ENCODE results near the gene BBS9.
"Not testable (repeated sequence)": the region's sequence is repeated elsewhere in the genome, so short reads cannot be mapped to it uniquely, and the experiment has no call there.

BBS9 gene

DNA sequence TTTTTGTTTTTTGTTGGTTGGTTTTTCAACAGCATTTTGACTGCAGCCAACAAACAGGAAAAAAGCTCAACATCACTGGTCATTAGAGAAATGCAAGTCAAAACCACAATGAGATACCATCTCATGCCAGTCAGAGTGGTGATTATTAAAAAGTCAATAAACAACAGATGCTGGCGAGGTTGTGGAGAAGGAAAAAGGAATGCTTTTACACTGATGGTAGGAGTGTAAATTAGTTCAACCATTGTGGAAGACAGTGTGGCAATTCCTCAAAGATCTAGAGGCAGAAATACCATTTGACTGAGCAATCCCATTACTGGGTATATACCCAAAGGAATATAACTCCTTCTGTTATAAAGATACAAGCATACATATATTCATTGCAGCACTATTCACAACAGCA is 355.1 kb downstream of the BBS9 start:
- H3K4me1 ChIP-seq (ENCODE audit: control insufficient read depth in 5 of 5, insufficient read depth in 5 of 5, low read length in 5 of 5); H3K36me3 ChIP-seq (ENCODE audit: control insufficient read depth in 5 of 5, insufficient read depth in 5 of 5, low read length in 5 of 5); H3K4me3 ChIP-seq (ENCODE audit: low read depth in 1 of 5, low read length in 5 of 5); H3K27ac ChIP-seq (ENCODE audit: low read depth, low read length); H3K9ac ChIP-seq (ENCODE audit: low read length in 5 of 5); H3K27me3 ChIP-seq (ENCODE audit: control insufficient read depth in 5 of 5, insufficient read depth in 4 of 5, low read length in 5 of 5): not testable (repeated sequence)
- peaks cover 0 to 11% (median 3%) of the 10 kb centered on the region in 5 donors for H3K9me3 ChIP-seq (ENCODE audit: control insufficient read depth in 5 of 5, low read length in 5 of 5)

GRCh38 chr7:33485747-33486493 is 356.6 kb downstream of the BBS9 start:
- no peak overlapping the region for H3K9ac ChIP-seq (ENCODE audit: low read length in 5 of 5)
- no peaks in the 10 kb centered on the region for H3K4me1 ChIP-seq (ENCODE audit: control insufficient read depth in 5 of 5, insufficient read depth in 5 of 5, low read length in 5 of 5)
- no peaks in the 10 kb centered on the region for H3K36me3 ChIP-seq (ENCODE audit: control insufficient read depth in 5 of 5, insufficient read depth in 5 of 5, low read length in 5 of 5)
- H3K4me3 ChIP-seq (ENCODE audit: low read depth in 1 of 5, low read length in 5 of 5): no peak overlapping the region
- no peak overlapping the region for H3K27ac ChIP-seq (ENCODE audit: low read depth, low read length)
- H3K9me3 ChIP-seq (ENCODE audit: control insufficient read depth in 5 of 5, low read length in 5 of 5): no peaks in the 10 kb centered on the region
- no peaks in the 10 kb centered on the region for H3K27me3 ChIP-seq (ENCODE audit: control insufficient read depth in 5 of 5, insufficient read depth in 4 of 5, low read length in 5 of 5)

DNA sequence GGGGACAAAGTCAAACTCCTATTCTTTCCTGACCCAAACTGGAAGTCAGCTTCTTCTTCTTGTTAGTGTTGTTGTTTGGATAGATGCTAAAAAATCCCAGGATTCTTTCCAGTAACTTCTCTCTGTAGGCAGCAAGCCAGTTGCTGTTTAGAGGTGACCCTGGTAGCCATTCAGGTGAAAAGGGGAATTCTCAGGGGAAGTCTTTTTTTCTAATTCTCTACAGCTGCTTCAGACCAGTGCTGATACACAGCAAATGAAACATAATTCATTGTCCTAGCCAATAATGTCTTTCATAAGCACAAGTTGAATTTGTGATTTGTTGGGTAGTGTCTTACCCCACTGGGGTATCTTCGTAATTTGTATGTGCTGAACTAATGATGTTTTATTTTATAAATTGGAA is 357.3 kb downstream of the BBS9 start:
- no peak overlapping the region for H3K9ac ChIP-seq (ENCODE audit: low read length in 5 of 5)
- no peaks in the 10 kb centered on the region for H3K27me3 ChIP-seq (ENCODE audit: control insufficient read depth in 5 of 5, insufficient read depth in 4 of 5, low read length in 5 of 5)
- H3K36me3 ChIP-seq (ENCODE audit: control insufficient read depth in 5 of 5, insufficient read depth in 5 of 5, low read length in 5 of 5): no peaks in the 10 kb centered on the region
- no peak overlapping the region for H3K4me3 ChIP-seq (ENCODE audit: low read depth in 1 of 5, low read length in 5 of 5)
- H3K27ac ChIP-seq (ENCODE audit: low read depth, low read length): no peak overlapping the region
- no peaks in the 10 kb centered on the region for H3K9me3 ChIP-seq (ENCODE audit: control insufficient read depth in 5 of 5, low read length in 5 of 5)
- H3K4me1 ChIP-seq (ENCODE audit: control insufficient read depth in 5 of 5, insufficient read depth in 5 of 5, low read length in 5 of 5): no peaks in the 10 kb centered on the region

GRCh38 chr7:33487998-33488682 is 358.8 kb downstream of the BBS9 start:
- Histone ChIP-seq H3K36me3 (ENCODE audit: control insufficient read depth in 5 of 5, insufficient read depth in 5 of 5, low read length in 5 of 5) (no peaks in the 10 kb centered on the region), H3K27ac (ENCODE audit: low read depth, low read length) (no peak overlapping the region), H3K4me3 (ENCODE audit: low read depth in 1 of 5, low read length in 5 of 5) (no peak overlapping the region), H3K4me1 (ENCODE audit: control insufficient read depth in 5 of 5, insufficient read depth in 5 of 5, low read length in 5 of 5) (no peaks in the 10 kb centered on the region), H3K9me3 (ENCODE audit: control insufficient read depth in 5 of 5, low read length in 5 of 5) (no peaks in the 10 kb centered on the region), H3K9ac (ENCODE audit: low read length in 5 of 5) (no peak overlapping the region), H3K27me3 (ENCODE audit: control insufficient read depth in 5 of 5, insufficient read depth in 4 of 5, low read length in 5 of 5) (no peaks in the 10 kb centered on the region)

DNA sequence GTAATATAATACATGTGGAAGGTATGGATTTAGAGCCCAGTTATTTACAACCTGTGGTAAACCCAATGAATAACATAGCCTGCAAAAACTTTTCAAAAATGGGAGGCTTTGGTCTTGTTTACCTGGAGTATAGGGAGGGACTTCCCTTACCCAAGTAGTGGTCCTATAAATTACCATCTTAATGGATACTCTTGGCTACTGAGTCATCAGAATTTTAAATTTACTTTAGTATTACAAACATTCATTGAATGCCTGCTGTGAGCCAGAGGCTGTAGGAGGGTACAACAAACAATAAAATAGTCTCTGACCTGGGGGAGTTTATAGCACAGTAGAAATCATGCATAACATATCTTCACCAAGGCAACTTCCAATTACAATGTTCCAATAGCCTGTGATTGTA is 365.1 kb downstream of the BBS9 start:
- Histone ChIP-seq H3K9me3 (ENCODE audit: control insufficient read depth in 5 of 5, low read length in 5 of 5) (no peaks in the 10 kb centered on the region), H3K36me3 (ENCODE audit: control insufficient read depth in 5 of 5, insufficient read depth in 5 of 5, low read length in 5 of 5) (no peaks in the 10 kb centered on the region), H3K4me3 (ENCODE audit: low read depth in 1 of 5, low read length in 5 of 5) (no peak overlapping the region), H3K27ac (ENCODE audit: low read depth, low read length) (no peak overlapping the region), H3K4me1 (ENCODE audit: control insufficient read depth in 5 of 5, insufficient read depth in 5 of 5, low read length in 5 of 5) (peaks cover 0 to 15% (median 10%) of the 10 kb centered on the region in 5 donors), H3K27me3 (ENCODE audit: control insufficient read depth in 5 of 5, insufficient read depth in 4 of 5, low read length in 5 of 5) (no peaks in the 10 kb centered on the region), H3K9ac (ENCODE audit: low read length in 5 of 5) (no peak overlapping the region)

GRCh38 chr7:33495207-33495606 is 365.8 kb downstream of the BBS9 start:
- H3K36me3 ChIP-seq (ENCODE audit: control insufficient read depth in 5 of 5, insufficient read depth in 5 of 5, low read length in 5 of 5): no peaks in the 10 kb centered on the region
- no peaks in the 10 kb centered on the region for H3K27me3 ChIP-seq (ENCODE audit: control insufficient read depth in 5 of 5, insufficient read depth in 4 of 5, low read length in 5 of 5)
- no peak overlapping the region for H3K27ac ChIP-seq (ENCODE audit: low read depth, low read length)
- no peak overlapping the region for H3K4me3 ChIP-seq (ENCODE audit: low read depth in 1 of 5, low read length in 5 of 5)
- H3K9me3 ChIP-seq (ENCODE audit: control insufficient read depth in 5 of 5, low read length in 5 of 5): no peaks in the 10 kb centered on the region
- no peak overlapping the region for H3K9ac ChIP-seq (ENCODE audit: low read length in 5 of 5)
- peaks cover 0 to 15% (median 10%) of the 10 kb centered on the region in 5 donors for H3K4me1 ChIP-seq (ENCODE audit: control insufficient read depth in 5 of 5, insufficient read depth in 5 of 5, low read length in 5 of 5)

- no peak overlapping the region for H3K27ac ChIP-seq (ENCODE audit: low read depth, low read length)
- peaks cover 0 to 15% (median 10%) of the 10 kb centered on the region in 5 donors for H3K4me1 ChIP-seq (ENCODE audit: control insufficient read depth in 5 of 5, insufficient read depth in 5 of 5, low read length in 5 of 5)
- H3K27me3 ChIP-seq (ENCODE audit: control insufficient read depth in 5 of 5, insufficient read depth in 4 of 5, low read length in 5 of 5): no peaks in the 10 kb centered on the region
- H3K9me3 ChIP-seq (ENCODE audit: control insufficient read depth in 5 of 5, low read length in 5 of 5): no peaks in the 10 kb centered on the region
- no peaks in the 10 kb centered on the region for H3K36me3 ChIP-seq (ENCODE audit: control insufficient read depth in 5 of 5, insufficient read depth in 5 of 5, low read length in 5 of 5)
- H3K9ac ChIP-seq (ENCODE audit: low read length in 5 of 5): no peak overlapping the region
- no peak overlapping the region for H3K4me3 ChIP-seq (ENCODE audit: low read depth in 1 of 5, low read length in 5 of 5)
Observed at GRCh38 chr7:33497051-33497450, 367.7 kb downstream of the BBS9 start.

GRCh38 chr7:33500703-33501701 is 371.6 kb downstream of the BBS9 start:
- H3K4me3 ChIP-seq (ENCODE audit: low read depth in 1 of 5, low read length in 5 of 5): no peak overlapping the region
- no peaks in the 10 kb centered on the region for H3K36me3 ChIP-seq (ENCODE audit: control insufficient read depth in 5 of 5, insufficient read depth in 5 of 5, low read length in 5 of 5)

DNA sequence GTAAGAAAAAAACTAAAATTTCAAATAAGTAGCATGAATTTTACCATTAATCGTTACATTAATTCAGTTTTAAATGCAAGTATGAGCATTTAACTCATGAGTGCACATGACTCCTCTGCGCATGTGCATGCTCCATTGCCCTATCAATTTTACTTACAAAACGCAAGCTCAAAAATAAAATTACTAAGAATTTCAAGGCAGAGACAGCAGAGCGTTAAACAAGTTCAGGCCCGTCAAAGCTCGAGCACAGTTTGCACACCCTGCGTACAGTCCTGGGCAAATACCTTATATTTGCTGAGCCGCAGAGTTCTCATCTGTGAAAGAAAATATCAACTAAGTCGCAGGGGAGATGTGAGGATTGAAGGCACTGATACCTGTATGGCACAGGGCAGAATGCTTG is 373.6 kb downstream of the BBS9 start:
- H3K4me1 ChIP-seq (ENCODE audit: control insufficient read depth in 5 of 5, insufficient read depth in 5 of 5, low read length in 5 of 5): peaks cover 0 to 11% (median 6%) of the 10 kb centered on the region in 5 donors
- H3K27ac ChIP-seq (ENCODE audit: low read depth, low read length): no peak overlapping the region
- no peak overlapping the region for H3K4me3 ChIP-seq (ENCODE audit: low read depth in 1 of 5, low read length in 5 of 5)
- H3K9ac ChIP-seq (ENCODE audit: low read length in 5 of 5): no peak overlapping the region
- no peaks in the 10 kb centered on the region for H3K9me3 ChIP-seq (ENCODE audit: control insufficient read depth in 5 of 5, low read length in 5 of 5)
- H3K27me3 ChIP-seq (ENCODE audit: control insufficient read depth in 5 of 5, insufficient read depth in 4 of 5, low read length in 5 of 5): no peaks in the 10 kb centered on the region
- peaks cover 0 to 4% (median 0%) of the 10 kb centered on the region in 5 donors for H3K36me3 ChIP-seq (ENCODE audit: control insufficient read depth in 5 of 5, insufficient read depth in 5 of 5, low read length in 5 of 5)

More at GRCh38 chr7:33500703-33501701, 371.6 kb downstream of the BBS9 start:
- peaks cover 0 to 13% (median 11%) of the 10 kb centered on the region in 5 donors for H3K4me1 ChIP-seq (ENCODE audit: control insufficient read depth in 5 of 5, insufficient read depth in 5 of 5, low read length in 5 of 5)
- no peaks in the 10 kb centered on the region for H3K9me3 ChIP-seq (ENCODE audit: control insufficient read depth in 5 of 5, low read length in 5 of 5)
- H3K9ac ChIP-seq (ENCODE audit: low read length in 5 of 5): no peak overlapping the region
- H3K27me3 ChIP-seq (ENCODE audit: control insufficient read depth in 5 of 5, insufficient read depth in 4 of 5, low read length in 5 of 5): no peaks in the 10 kb centered on the region
- no peak overlapping the region for H3K27ac ChIP-seq (ENCODE audit: low read depth, low read length)
